H1 (cell line): ENCODE measurements around the gene SHC1. TPM values are rescaled to one million over a fixed set of nuclear protein-coding genes. Genes with fewer than 3 reads are reported as not detected.

Source experiments
- CTCF ChIA-PET: fragments of 300-600 bp; sonication (Branson Sonifier 250); formaldehyde crosslinking; loops from one replicate; lab custom pipeline; 2021; ENCODE audit not compliant: partially characterized antibody; lab: Charles Lee
- POLR2A ChIA-PET: fragments of 300-600 bp; sonication (Branson Sonifier 250); formaldehyde crosslinking; loops from one replicate; lab custom pipeline; 2021; ENCODE audit warnings: inconsistent platforms; ENCODE audit not compliant: partially characterized antibody; lab: Charles Lee
- DNase-seq, 2 experiments: peaks; one replicate each; pipeline versions ENCODE4 v3.0.0 to v3.0.0-alpha.2; 2010 to 2022; ENCODE audit warnings: low spot score in 2 of 2, low read depth in 1 of 2, mixed read lengths in 1 of 2
- FAIRE-seq: peaks from 2 replicates; lab custom pipeline; 2011; peaks lifted over from hg19 to GRCh38; lab: Jason Lieb, UNC
- H2AFZ ChIP-seq: 2 replicates; pipeline ENCODE4 v1.8.1; 2012; ENCODE audit warnings: low read length, inconsistent platforms
- H2AK5ac ChIP-seq: 2 replicates; pipeline ENCODE4 v1.6.1; 2013; ENCODE audit warnings: low read depth, low read length
- H2BK120ac ChIP-seq: replicated peaks from 2 replicates; pipeline ENCODE3; 2013; ENCODE audit warnings: low read depth, low read length, inconsistent platforms
- H2BK12ac ChIP-seq: 2 replicates; pipeline ENCODE4 v1.6.1; 2013; ENCODE audit warnings: low read depth, low read length
- H2BK15ac ChIP-seq: 2 replicates; pipeline ENCODE4 v1.6.1; 2013; ENCODE audit warnings: low read length
- H2BK20ac ChIP-seq: 2 replicates; pipeline ENCODE4 v1.6.1; 2013; ENCODE audit warnings: low read length
- H2BK5ac ChIP-seq: 2 replicates; pipeline ENCODE4 v1.6.1; 2013; ENCODE audit warnings: low read depth, low read length
- H3K14ac ChIP-seq: 2 replicates; pipeline ENCODE4 v1.6.1; 2013; ENCODE audit warnings: inconsistent platforms; ENCODE audit not compliant: insufficient read length
- H3K18ac ChIP-seq: 2 replicates; pipeline ENCODE4 v1.6.1; 2013; ENCODE audit warnings: low read length; ENCODE audit errors: extremely low read depth
- H3K23ac ChIP-seq: 2 replicates; pipeline ENCODE4 v1.6.1; 2013; ENCODE audit warnings: inconsistent platforms; ENCODE audit not compliant: insufficient read length
- H3K23me2 ChIP-seq: 2 replicates; pipeline ENCODE4 v1.6.1; 2013; ENCODE audit warnings: low read depth, low read length
- H3K27ac ChIP-seq: 2 replicates; pipeline ENCODE4 v1.6.1; 2011; ENCODE audit warnings: low read depth, low read length, inconsistent platforms
- H3K27me3 ChIP-seq, 4 experiments: replicated peaks in 1 of 4; 1 replicate in 1 of 4; 2 replicates in 3 of 4; pipeline versions ENCODE4 v1.6.1 to v1.8.1; 2011 to 2013; ENCODE audit warnings: low read length in 3 of 4, mild to moderate bottlenecking in 3 of 4, inconsistent platforms in 2 of 4, mixed read lengths in 2 of 4, moderate library complexity in 1 of 4; ENCODE audit not compliant: control insufficient read depth in 3 of 4, insufficient read depth in 3 of 4; ENCODE audit errors: extremely low read depth in 1 of 4
- H3K36me3 ChIP-seq, 4 experiments: 2 replicates each; pipeline versions ENCODE4 v1.6.1 to v1.8.1; 2011 to 2013; ENCODE audit warnings: mild to moderate bottlenecking in 4 of 4, low read length in 3 of 4, moderate library complexity in 2 of 4, control low read depth in 1 of 4, inconsistent platforms in 1 of 4; ENCODE audit not compliant: insufficient read depth in 4 of 4, control insufficient read depth in 2 of 4
- H3K4ac ChIP-seq: replicated peaks from 2 replicates; pipeline ENCODE3; 2013; ENCODE audit warnings: low read length, low read depth, mixed read lengths, inconsistent platforms; ENCODE audit not compliant: insufficient read length
- H3K4me1 ChIP-seq, 4 experiments: replicated peaks in 1 of 4; 1 replicate in 1 of 4; 2 replicates in 3 of 4; pipeline versions ENCODE4 v1.6.1 to v1.8.1; 2011 to 2013; ENCODE audit warnings: low read length in 3 of 4, inconsistent platforms in 2 of 4, mixed read lengths in 1 of 4; ENCODE audit not compliant: insufficient read depth in 4 of 4, control insufficient read depth in 3 of 4
- H3K4me2 ChIP-seq, 2 experiments: 2 replicates each; pipeline versions ENCODE4 v1.6.1 to v1.8.1; 2011 to 2013; ENCODE audit warnings: low read depth in 2 of 2, low read length in 2 of 2, control low read depth in 1 of 2, inconsistent platforms in 1 of 2, mild to moderate bottlenecking in 1 of 2; ENCODE audit not compliant: insufficient read depth in 1 of 2
- H3K4me3 ChIP-seq, 4 experiments: fragments of 200-600, 300-600 bp in 1 of 4; sonication (generic), shearing (Covaris generic), sonication (Bioruptor Twin) in 1 of 4; 2 replicates each; pipeline versions ENCODE4 v1.5.1 to v1.8.1; 2011 to 2016; ENCODE audit warnings: low read length in 4 of 4, low read depth in 3 of 4, control low read depth in 2 of 4, inconsistent platforms in 2 of 4, mild to moderate bottlenecking in 2 of 4, mixed read lengths in 1 of 4, moderate library complexity in 1 of 4; ENCODE audit not compliant: insufficient read depth in 2 of 4; ENCODE audit errors: extremely low read depth in 1 of 4
- H3K56ac ChIP-seq: replicated peaks from 2 replicates; pipeline ENCODE3; 2013; ENCODE audit warnings: low read depth, mild to moderate bottlenecking, mixed read lengths, low read length, inconsistent platforms; ENCODE audit not compliant: insufficient read length
- H3K79me1 ChIP-seq: 2 replicates; pipeline ENCODE4 v1.6.1; 2013; ENCODE audit warnings: low read depth, low read length, control low read depth
- H3K79me2 ChIP-seq, 2 experiments: 2 replicates each; pipeline versions ENCODE4 v1.6.1 to v1.8.1; 2012 to 2013; ENCODE audit warnings: low read length in 2 of 2, mild to moderate bottlenecking in 2 of 2, inconsistent platforms in 1 of 2; ENCODE audit not compliant: insufficient read depth in 2 of 2, control insufficient read depth in 1 of 2
- H3K9ac ChIP-seq, 4 experiments: replicated peaks in 1 of 4; 1 replicate in 1 of 4; 2 replicates in 3 of 4; pipeline versions ENCODE4 v1.6.1 to v1.8.1; 2011 to 2013; ENCODE audit warnings: low read depth in 3 of 4, low read length in 3 of 4, control low read depth in 2 of 4, mild to moderate bottlenecking in 2 of 4, moderate library complexity in 2 of 4, inconsistent platforms in 1 of 4; ENCODE audit errors: extremely low read depth in 1 of 4
- H3K9me3 ChIP-seq, 2 experiments: 2 replicates each; pipeline versions ENCODE4 v1.6.1 to v1.8.1; 2012 to 2013; ENCODE audit warnings: mild to moderate bottlenecking in 2 of 2, moderate library complexity in 2 of 2, control low read depth in 1 of 2, inconsistent platforms in 1 of 2, low read depth in 1 of 2, low read length in 1 of 2, mixed read lengths in 1 of 2; ENCODE audit not compliant: insufficient read depth in 2 of 2
- H4K20me1 ChIP-seq, 2 experiments: replicated peaks in 1 of 2; 2 replicates each; pipeline versions ENCODE3 to v1.8.1; 2011 to 2013; ENCODE audit warnings: inconsistent platforms in 2 of 2, low read length in 2 of 2, mild to moderate bottlenecking in 1 of 2; ENCODE audit not compliant: insufficient read depth in 2 of 2, control insufficient read depth in 1 of 2
- H4K5ac ChIP-seq: 2 replicates; pipeline ENCODE4 v1.6.1; 2013; ENCODE audit warnings: low read length, low read depth, mixed read lengths, inconsistent platforms; ENCODE audit not compliant: insufficient read length
- H4K8ac ChIP-seq: 2 replicates; pipeline ENCODE4 v1.8.0; 2013; ENCODE audit warnings: mild to moderate bottlenecking, moderate library complexity, low read length, inconsistent platforms; ENCODE audit not compliant: insufficient read depth; ENCODE audit errors: extremely low read depth
- H4K91ac ChIP-seq: replicated peaks from 2 replicates; pipeline ENCODE3; 2013; ENCODE audit warnings: low read length, mixed read lengths, inconsistent platforms; ENCODE audit not compliant: insufficient read length
- POLR2A ChIP-seq, 2 experiments: IDR thresholded peaks; 1 replicate in 1 of 2; 2 replicates in 1 of 2; pipeline ENCODE4 v1.6.1; 2011; ENCODE audit warnings: low read depth in 2 of 2, low read length in 2 of 2, mild to moderate bottlenecking in 2 of 2; ENCODE audit errors: control extremely low read depth in 1 of 2
- POLR2AphosphoS5 ChIP-seq: IDR thresholded peaks from 2 replicates; pipeline ENCODE4 v1.6.1; 2011; ENCODE audit warnings: low read depth, low read length
- RNF2 ChIP-seq: fragments of 200-900, 300-1000 bp; sonication (generic); IDR thresholded peaks from 2 replicates; pipeline ENCODE4 v1.7.1; 2016; ENCODE audit warnings: borderline replicate concordance, low read depth, mild to moderate bottlenecking, antibody characterized with exemption, low read length; ENCODE audit not compliant: poor library complexity, severe bottlenecking; ENCODE audit errors: missing control alignments
- WGBS, 2 experiments: shearing (Covaris generic) in 1 of 2; methylation state at CpG; one replicate each; pipeline versions ENCODE4 v1.1.6 to v1.1.7; 2013 to 2015; ENCODE audit warnings: low lambda C conversion rate in 2 of 2, mixed read lengths in 2 of 2, inconsistent platforms in 1 of 2, low coverage in 1 of 2, missing lambda C conversion rate in 1 of 2; ENCODE audit not compliant: insufficient replicate concordance in 2 of 2, insufficient coverage in 1 of 2, insufficient read length in 1 of 2; ENCODE audit errors: extremely low coverage in 1 of 2, missing lambda C conversion rate in 1 of 2; 5-methylcytosine and 5-hydroxymethylcytosine counted together
- polyA plus RNA-seq, 7 experiments: library from polyadenylated mRNA; depleted of rRNA in 3 of 7; stranded (reverse) in 5 of 7; unstranded in 2 of 7; fragments of >200 nt in 5 of 7; fragments of 200-250 nt in 2 of 7; gene quantifications; 1 replicate in 5 of 7; 2 replicates in 1 of 7; 4 replicates in 1 of 7; pipeline versions ENCODE4 v1.2.1 to v1.2.3, GENCODE V29; 2011 to 2013; ENCODE audit warnings: missing spikeins in 2 of 7, mixed read lengths in 2 of 7
- total RNA-seq: library from RNA; stranded (reverse); fragmentation: NEBNext Ultra II Directional; extraction: Animal tissue kit (Norgen Biotek cat#: 25700); gene quantifications from 2 replicates; pipeline ENCODE4 v1.2.1, GENCODE V29; 2021

The SHC1 gene
- total and polyA plus RNA-seq, 2 of the 8 experiments (the other 6 are each of a cell fraction or from before 2014, with no cell fraction given), result 177 to 212 TPM

DNA sequence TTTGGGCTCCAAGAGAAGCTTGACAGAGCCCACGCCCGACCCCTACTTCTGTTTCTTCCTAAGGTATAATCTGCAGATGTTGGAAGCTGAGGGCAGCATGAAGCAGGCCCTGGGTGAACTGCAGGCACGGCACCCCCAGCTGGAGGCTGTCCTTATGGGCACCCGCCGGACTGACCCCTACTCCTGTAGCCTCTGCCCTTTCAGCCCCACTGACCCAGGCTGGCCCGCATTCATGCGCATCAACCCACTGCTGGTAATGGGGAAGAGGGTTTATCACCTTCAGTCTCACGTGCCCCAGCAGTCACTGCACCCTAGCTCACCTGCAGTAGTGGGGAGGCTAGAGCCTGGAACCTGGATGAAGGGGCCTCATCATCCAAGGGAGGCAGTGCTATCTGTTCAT lies 19.7 kb upstream of the SHC1 start:
- no peak for FAIRE-seq
- H4K91ac ChIP-seq, result no peak overlapping the region
- CTCF ChIA-PET, result interaction anchor here (0.9 to 2.0 kb wide), 5 partner anchors 13 to 84 kb away, joined by 3 to 8 read pairs (median 3); partner anchors contain the start of gene SHC1

More for the DNA sequence above, 19.7 kb upstream of the SHC1 start:
- Histone ChIP-seq H3K79me2 (peaks cover 0 to 32% of the 10 kb centered on the region in 2 experiments; a peak in 3 of 4 replicates), H3K4me2 (no peak overlapping the region), H3K14ac (no peak overlapping the region), H2BK12ac (no peak overlapping the region), H4K8ac (peak overlapping the region; percentile 37; the same call in 1 of the 2 replicates), H2BK20ac (no peak overlapping the region), H4K5ac (no peak overlapping the region), H2AFZ (no peak overlapping the region), H4K20me1 (peaks cover 15 to 22% of the 10 kb centered on the region in 2 experiments), H3K23ac (no peak overlapping the region), H3K9me3 (no peaks in the 10 kb centered on the region), H3K4me3 (no peak overlapping the region), H3K36me3 (peaks cover 13 to 47% (median 35%) of the 10 kb centered on the region in 4 experiments), H3K56ac (no peak overlapping the region), H2AK5ac (no peak overlapping the region), H2BK5ac (no peak overlapping the region), H3K27me3 (no peaks in the 10 kb centered on the region), H2BK120ac (no peak overlapping the region), H3K4me1 (peaks cover 0 to 7% (median 3%) of the 10 kb centered on the region in 4 experiments; a peak in 3 of 7 replicates), H3K9ac (no peak overlapping the region), H3K27ac (no peak overlapping the region), H3K23me2 (no peaks in the 10 kb centered on the region; the same call in 1 of the 2 replicates), H3K4ac (no peak overlapping the region), H2BK15ac (no peak overlapping the region), H3K18ac (no peak overlapping the region), H3K79me1 (peaks cover 4% of the 10 kb centered on the region; the same call in 1 of the 2 replicates)
- POLR2A ChIA-PET, result interaction anchor here (1.2 to 42.8 kb wide), 4 partner anchors 5 to 54 kb away, joined by 3 to 702 read pairs (median 682); partner anchors contain the start of genes CKS1B, FLAD1, LENEP and PBXIP1
- TF ChIP-seq RNF2, result no peak
- TF ChIP-seq POLR2A (IDR thresholded peaks at IDR 0.05; ENCODE audit: control extremely low read depth in 1 of 2, low read depth in 2 of 2, low read length in 2 of 2), result peak in 1 of 2 experiments; percentile 58; a peak in 2 of 3 replicates
- TF ChIP-seq POLR2AphosphoS5, result peak; percentile 30; the same call in 1 of the 2 replicates
- no peak for DNase-seq
- 96% methylated on average over 8 of the region's 8 CpGs; no CpG with 5 or more reads in 1 of the 2 experiments for WGBS, 2 experiments
